ENCODE results near the gene VSIG2.
A peak's percentile ranks its signal among the peaks of the same experiment; 100 is the strongest.

Gene VSIG2

DNA sequence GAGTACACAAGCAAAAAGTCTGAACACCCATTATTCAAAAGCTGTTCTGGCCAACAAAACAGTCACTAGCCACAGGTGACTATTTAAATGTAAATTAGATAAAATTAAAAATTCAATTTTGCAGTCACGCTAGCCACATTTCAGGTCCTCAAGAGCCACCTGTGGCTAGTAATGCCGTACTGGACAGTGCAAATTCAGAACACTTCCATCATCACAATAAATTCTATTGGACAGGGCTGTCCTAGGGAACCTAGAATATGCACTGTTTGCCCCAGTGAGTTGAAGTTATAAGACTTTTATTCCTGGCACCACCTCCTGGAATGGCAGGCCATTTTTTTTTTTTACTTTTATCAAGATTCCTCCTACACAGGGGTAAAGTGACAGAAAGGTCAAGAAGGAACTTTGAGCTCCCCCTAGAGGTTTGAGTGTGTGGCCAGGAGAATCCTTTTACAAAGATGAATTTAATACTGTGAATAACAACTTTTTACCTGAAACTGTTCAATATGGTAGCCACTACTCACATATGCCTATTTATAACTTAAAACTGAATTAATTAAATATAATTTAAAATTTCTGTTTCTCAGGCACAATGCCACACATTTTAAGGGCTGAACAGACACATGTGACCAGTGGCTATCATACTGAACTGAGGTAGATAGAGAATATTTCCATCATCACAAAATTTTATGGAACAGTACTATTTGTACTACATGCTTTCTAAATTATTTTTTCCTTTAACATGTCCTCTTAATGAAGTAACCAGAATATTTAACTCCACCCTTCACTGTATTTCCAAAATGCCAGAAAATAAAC, 41.6 kb upstream of the VSIG2 start:
- peak; percentile 43 for DNase-seq (ENCODE audit: low read depth, low spot score)
- TF ChIP-seq, protein P1, sequence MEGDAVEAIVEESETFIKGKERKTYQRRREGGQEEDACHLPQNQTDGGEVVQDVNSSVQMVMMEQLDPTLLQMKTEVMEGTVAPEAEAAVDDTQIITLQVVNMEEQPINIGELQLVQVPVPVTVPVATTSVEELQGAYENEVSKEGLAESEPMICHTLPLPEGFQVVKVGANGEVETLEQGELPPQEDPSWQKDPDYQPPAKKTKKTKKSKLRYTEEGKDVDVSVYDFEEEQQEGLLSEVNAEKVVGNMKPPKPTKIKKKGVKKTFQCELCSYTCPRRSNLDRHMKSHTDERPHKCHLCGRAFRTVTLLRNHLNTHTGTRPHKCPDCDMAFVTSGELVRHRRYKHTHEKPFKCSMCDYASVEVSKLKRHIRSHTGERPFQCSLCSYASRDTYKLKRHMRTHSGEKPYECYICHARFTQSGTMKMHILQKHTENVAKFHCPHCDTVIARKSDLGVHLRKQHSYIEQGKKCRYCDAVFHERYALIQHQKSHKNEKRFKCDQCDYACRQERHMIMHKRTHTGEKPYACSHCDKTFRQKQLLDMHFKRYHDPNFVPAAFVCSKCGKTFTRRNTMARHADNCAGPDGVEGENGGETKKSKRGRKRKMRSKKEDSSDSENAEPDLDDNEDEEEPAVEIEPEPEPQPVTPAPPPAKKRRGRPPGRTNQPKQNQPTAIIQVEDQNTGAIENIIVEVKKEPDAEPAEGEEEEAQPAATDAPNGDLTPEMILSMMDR (IDR thresholded peaks at IDR 0.05; ENCODE audit: low read depth, low read length): peak; percentile 77

GRCh38 chr11:124791626-124792341, 39.7 kb upstream of the VSIG2 start:
- no peak for DNase-seq (ENCODE audit: low read depth, low spot score)
- TF ChIP-seq, protein P1 (IDR thresholded peaks at IDR 0.05; ENCODE audit: low read depth, low read length): no peak
- no peak overlapping the region for H3K4me3 ChIP-seq (ENCODE audit: low read depth, low read length)
- in situ Hi-C loops (cut with HindIII; ENCODE audit: low sequenced_read_pairs): no loop called here

More for the DNA sequence above, 41.6 kb upstream of the VSIG2 start:
- in situ Hi-C loops (cut with HindIII; ENCODE audit: low sequenced_read_pairs): no loop called here
- no peak overlapping the region for H3K4me3 ChIP-seq (ENCODE audit: low read depth, low read length)

DNA sequence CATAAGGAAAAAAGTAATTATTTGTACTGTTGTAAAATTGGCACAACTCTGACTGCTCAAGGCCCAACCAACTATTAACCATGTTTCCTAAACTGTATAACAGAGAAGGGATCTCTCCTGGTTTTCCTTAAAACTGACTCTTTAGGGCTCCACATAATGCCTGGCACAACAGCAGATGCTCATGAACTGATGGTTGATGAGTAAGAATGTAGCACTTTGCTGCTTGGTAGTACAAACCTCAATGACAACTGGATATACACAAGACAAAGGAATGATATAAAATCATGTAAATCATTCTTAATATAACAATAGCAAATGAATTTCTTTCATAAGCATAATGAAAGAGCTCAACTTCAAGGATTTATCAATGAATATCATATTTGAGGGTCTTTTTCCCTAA, 36.5 kb upstream of the VSIG2 start:
- H3K4me3 ChIP-seq (ENCODE audit: low read depth, low read length): no peak overlapping the region
- DNase-seq (ENCODE audit: low read depth, low spot score): no peak
- in situ Hi-C loops (cut with HindIII; ENCODE audit: low sequenced_read_pairs): no loop called here
- TF ChIP-seq, protein P1 (IDR thresholded peaks at IDR 0.05; ENCODE audit: low read depth, low read length): no peak

DNA sequence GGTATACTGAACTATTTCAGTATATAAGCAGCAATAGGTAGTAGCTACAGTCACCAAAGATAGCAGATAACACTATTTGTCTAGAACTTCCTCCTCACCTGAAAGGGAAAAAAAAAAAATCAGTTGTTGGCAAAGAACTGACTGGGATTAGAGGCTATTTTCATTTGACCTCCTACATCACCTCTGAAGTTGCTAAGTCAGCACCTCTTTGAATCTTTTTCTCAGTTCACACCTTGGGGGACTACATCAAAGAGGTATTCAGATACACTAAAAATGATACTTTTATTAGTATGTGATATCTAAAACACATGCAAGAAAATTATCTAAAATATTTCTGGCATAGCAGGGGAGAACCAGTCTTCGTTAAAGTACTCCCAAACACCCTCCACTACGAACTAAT, 32.0 kb upstream of the VSIG2 start:
- in situ Hi-C loops (cut with HindIII; ENCODE audit: low sequenced_read_pairs): no loop called here
- TF ChIP-seq, protein P1 (IDR thresholded peaks at IDR 0.05; ENCODE audit: low read depth, low read length): no peak
- DNase-seq (ENCODE audit: low read depth, low spot score): no peak

GRCh38 chr11:124783002-124783401, 30.9 kb upstream of the VSIG2 start:
- DNase-seq (ENCODE audit: low read depth, low spot score): no peak
- in situ Hi-C loops (cut with HindIII; ENCODE audit: low sequenced_read_pairs): no loop called here
- TF ChIP-seq, protein P1 (IDR thresholded peaks at IDR 0.05; ENCODE audit: low read depth, low read length): no peak
- no peak overlapping the region for H3K4me3 ChIP-seq (ENCODE audit: low read depth, low read length)

More for the DNA sequence above, 32.0 kb upstream of the VSIG2 start:
- no peak overlapping the region for H3K4me3 ChIP-seq (ENCODE audit: low read depth, low read length)

DNA sequence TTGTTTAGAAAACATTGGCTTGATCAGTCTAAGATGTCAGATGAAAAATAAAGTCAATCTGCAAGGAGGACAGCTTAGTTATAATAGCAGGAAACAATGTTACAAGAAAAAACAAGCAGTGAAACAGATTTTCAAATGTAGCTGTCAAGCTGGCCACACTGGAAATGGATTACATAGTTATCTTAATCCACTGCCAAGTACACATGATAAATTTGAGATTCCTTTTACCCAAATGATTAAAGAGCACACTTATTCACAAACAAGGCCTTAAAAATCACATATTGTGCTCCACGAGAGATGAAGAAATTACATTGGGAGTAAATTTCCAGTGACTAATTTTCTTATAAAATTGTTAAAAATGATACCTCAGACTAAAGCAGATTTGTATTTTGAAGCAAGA, 27.5 kb upstream of the VSIG2 start:
- H3K4me3 ChIP-seq (ENCODE audit: low read depth, low read length): no peak overlapping the region
- DNase-seq (ENCODE audit: low read depth, low spot score): no peak
- in situ Hi-C loops (cut with HindIII; ENCODE audit: low sequenced_read_pairs): no loop called here
- TF ChIP-seq, protein P1 (IDR thresholded peaks at IDR 0.05; ENCODE audit: low read depth, low read length): no peak

All from astrocyte of the spinal cord (primary cell).